Mesenchymal stem cell (in vitro differentiated cells and primary cell): ENCODE data around the gene TSC22D4.

Experiments used
- DNase-seq: peaks from one replicate; pipeline ENCODE4 v3.0.0-alpha.2; 2013
- H2AFZ ChIP-seq: one replicate; pipeline ENCODE4 v1.6.1; 2013; ENCODE audit warnings: low read depth, mild to moderate bottlenecking, control low read depth, inconsistent platforms, low read length, moderate library complexity
- H2AK5ac ChIP-seq: 2 replicates; pipeline ENCODE4 v1.6.1; 2013; ENCODE audit warnings: low read length, moderate library complexity, mild to moderate bottlenecking, inconsistent platforms; ENCODE audit not compliant: severe bottlenecking
- H2BK120ac ChIP-seq: one replicate; pipeline ENCODE4 v1.6.1; 2013; ENCODE audit warnings: low read depth, mild to moderate bottlenecking, inconsistent platforms, low read length, moderate library complexity
- H2BK12ac ChIP-seq, 2 experiments: one replicate each; pipeline ENCODE4 v1.6.1; 2013; ENCODE audit warnings: inconsistent platforms in 2 of 2, low read length in 2 of 2, mild to moderate bottlenecking in 2 of 2, moderate library complexity in 2 of 2, control low read depth in 1 of 2
- H2BK15ac ChIP-seq: one replicate; pipeline ENCODE4 v1.6.1; 2013; ENCODE audit warnings: mild to moderate bottlenecking, low read depth, inconsistent platforms; ENCODE audit not compliant: poor library complexity, severe bottlenecking
- H2BK5ac ChIP-seq: 2 replicates; pipeline ENCODE4 v1.6.1; 2013; ENCODE audit warnings: low read depth, mild to moderate bottlenecking, low read length, control low read depth, inconsistent platforms; ENCODE audit not compliant: poor library complexity, severe bottlenecking
- H3K14ac ChIP-seq, 2 experiments: one replicate each; pipeline ENCODE4 v1.6.1; 2013; ENCODE audit warnings: inconsistent platforms in 2 of 2, low read length in 2 of 2, control low read depth in 1 of 2, mild to moderate bottlenecking in 1 of 2, moderate library complexity in 1 of 2
- H3K18ac ChIP-seq, 2 experiments: one replicate each; pipeline ENCODE4 v1.6.1; 2013; ENCODE audit warnings: inconsistent platforms in 2 of 2, low read length in 2 of 2, control low read depth in 1 of 2, low read depth in 1 of 2, mild to moderate bottlenecking in 1 of 2
- H3K23ac ChIP-seq, 2 experiments: one replicate each; pipeline ENCODE4 v1.6.1; 2013; ENCODE audit warnings: inconsistent platforms in 2 of 2, low read length in 2 of 2, mild to moderate bottlenecking in 2 of 2, moderate library complexity in 2 of 2, control low read depth in 1 of 2
- H3K27ac ChIP-seq: 2 replicates; pipeline ENCODE4 v1.5.1; 2013; ENCODE audit warnings: mild to moderate bottlenecking, moderate library complexity, low read length, control low read depth, inconsistent platforms; ENCODE audit not compliant: poor library complexity, severe bottlenecking
- H3K27me3 ChIP-seq, 2 experiments: 2 replicates each; pipeline versions ENCODE4 v1.6.1 to v1.7.0; 2013; ENCODE audit warnings: low read length in 2 of 2, mild to moderate bottlenecking in 2 of 2, moderate library complexity in 2 of 2, control low read depth in 1 of 2, inconsistent platforms in 1 of 2; ENCODE audit not compliant: control insufficient read depth in 1 of 2, insufficient read depth in 1 of 2
- H3K36me3 ChIP-seq, 2 experiments: 2 replicates each; pipeline versions ENCODE4 v1.6.1 to v1.7.0; 2013; ENCODE audit warnings: low read length in 2 of 2, control low read depth in 1 of 2, inconsistent platforms in 1 of 2, low read depth in 1 of 2, mild to moderate bottlenecking in 1 of 2; ENCODE audit not compliant: insufficient read depth in 2 of 2, control insufficient read depth in 1 of 2
- H3K4ac ChIP-seq, 2 experiments: one replicate each; pipeline ENCODE4 v1.6.1; 2013; ENCODE audit warnings: inconsistent platforms in 2 of 2, low read length in 2 of 2, mild to moderate bottlenecking in 2 of 2, moderate library complexity in 2 of 2, control low read depth in 1 of 2, low read depth in 1 of 2
- H3K4me1 ChIP-seq: 2 replicates; pipeline ENCODE4 v1.6.1; 2013; ENCODE audit warnings: low read depth, low read length, control low read depth; ENCODE audit not compliant: control insufficient read depth, insufficient read depth
- H3K4me2 ChIP-seq: 2 replicates; pipeline ENCODE4 v1.6.1; 2013; ENCODE audit warnings: low read length, mild to moderate bottlenecking, inconsistent platforms; ENCODE audit not compliant: poor library complexity, severe bottlenecking
- H3K4me3 ChIP-seq, 2 experiments: 2 replicates each; pipeline versions ENCODE4 v1.5.1 to v1.7.0; 2013; ENCODE audit warnings: low read length in 2 of 2, mild to moderate bottlenecking in 2 of 2, control low read depth in 1 of 2, low read depth in 1 of 2; ENCODE audit not compliant: insufficient read depth in 1 of 2
- H3K79me1 ChIP-seq: replicated peaks from 2 replicates; pipeline ENCODE4 v1.6.1; 2013; ENCODE audit warnings: mild to moderate bottlenecking, control low read depth, low read length, inconsistent platforms; ENCODE audit not compliant: poor library complexity, severe bottlenecking
- H3K9ac ChIP-seq: 2 replicates; pipeline ENCODE4 v1.7.0; 2013; ENCODE audit warnings: mild to moderate bottlenecking, low read length, moderate library complexity
- H3K9me3 ChIP-seq: 2 replicates; pipeline ENCODE4 v1.7.0; 2013; ENCODE audit warnings: mild to moderate bottlenecking, low read length; ENCODE audit not compliant: control insufficient read depth
- H4K8ac ChIP-seq: one replicate; pipeline ENCODE4 v1.6.1; 2013; ENCODE audit warnings: inconsistent platforms, mild to moderate bottlenecking, low read length, moderate library complexity
- H4K91ac ChIP-seq: one replicate; pipeline ENCODE4 v1.6.1; 2013; ENCODE audit warnings: mild to moderate bottlenecking, low read length, inconsistent platforms
- WGBS: methylation state at CpG from one replicate; pipeline ENCODE4 v1.1.7; 2013; ENCODE audit warnings: mixed read lengths; 5-methylcytosine and 5-hydroxymethylcytosine counted together

Gene TSC22D4

DNA sequence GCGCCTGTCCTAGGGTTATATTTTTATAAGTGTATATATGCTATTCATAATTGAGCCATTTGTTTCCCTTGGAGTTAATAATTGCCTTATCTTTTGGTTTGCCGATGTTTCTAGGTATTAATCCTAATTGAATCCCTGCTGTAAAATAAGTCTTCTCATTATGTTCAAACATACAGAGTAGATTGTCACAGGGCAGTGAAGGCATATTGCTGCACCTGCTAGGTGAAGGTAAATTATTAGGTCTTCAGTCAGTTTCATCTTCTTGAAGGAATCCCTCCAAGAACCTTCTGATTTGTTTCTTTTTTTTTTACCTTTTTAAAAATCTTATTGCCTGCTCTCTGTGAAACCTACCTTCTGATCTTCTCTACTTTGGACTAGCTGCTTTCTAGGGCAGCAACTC, 42.1 kb upstream of the TSC22D4 start:
- no peak overlapping the region for H2BK5ac ChIP-seq
- no peaks in the 10 kb centered on the region for H3K79me1 ChIP-seq
- no peak overlapping the region for H2BK12ac ChIP-seq
- no peak overlapping the region for H2AK5ac ChIP-seq
- H3K9ac ChIP-seq: no peak overlapping the region
- no peak overlapping the region for H3K4me3 ChIP-seq
- H3K27me3 ChIP-seq: peaks cover 0 to 4% of the 10 kb centered on the region in 2 experiments
- H2BK15ac ChIP-seq: no peak overlapping the region
- H3K18ac ChIP-seq: no peak overlapping the region
- no peak overlapping the region for H3K14ac ChIP-seq
- WGBS: no CpG with 5 or more reads among the region's 2 CpGs
- no peak overlapping the region for H3K23ac ChIP-seq
- H3K4me2 ChIP-seq: no peak overlapping the region
- no peaks in the 10 kb centered on the region for H3K4me1 ChIP-seq
- H3K4ac ChIP-seq: no peak overlapping the region
- no peak overlapping the region for H4K8ac ChIP-seq
- H4K91ac ChIP-seq: no peak overlapping the region
- no peak for DNase-seq
- H2BK120ac ChIP-seq: no peak overlapping the region
- H3K27ac ChIP-seq: no peak overlapping the region
- no peaks in the 10 kb centered on the region for H3K9me3 ChIP-seq
- no peak overlapping the region for H2AFZ ChIP-seq
- H3K36me3 ChIP-seq: no peaks in the 10 kb centered on the region

DNA sequence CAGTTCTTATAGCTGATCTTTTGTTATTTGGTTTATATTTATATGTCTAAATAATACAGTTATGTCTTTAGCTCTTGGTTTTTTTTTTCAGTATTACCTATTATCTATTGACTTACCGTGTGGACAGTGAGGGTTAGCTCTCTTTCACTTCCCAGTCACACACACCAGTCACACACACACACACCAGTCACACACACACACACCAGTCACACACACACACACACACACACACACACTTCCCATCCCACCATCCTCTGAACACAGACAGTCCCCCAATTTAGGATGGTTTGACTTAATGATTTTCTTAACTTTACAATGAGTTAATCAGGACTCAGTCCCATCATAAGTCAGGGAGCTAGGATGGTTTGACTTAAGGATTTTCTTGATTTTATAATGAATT, 41.1 kb upstream of the TSC22D4 start:
- Histone ChIP-seq H3K4me1 (peaks cover 3% of the 10 kb centered on the region), H3K23ac (no peak overlapping the region), H3K4ac (no peak overlapping the region), H2BK12ac (no peak overlapping the region), H3K14ac (no peak overlapping the region), H3K27me3 (peaks cover 0 to 4% of the 10 kb centered on the region in 2 experiments), H2BK5ac (no peak overlapping the region), H2AK5ac (no peak overlapping the region), H3K9me3 (no peaks in the 10 kb centered on the region), H3K4me2 (no peak overlapping the region), H4K8ac (no peak overlapping the region), H2BK15ac (no peak overlapping the region), H3K79me1 (no peaks in the 10 kb centered on the region), H3K9ac (no peak overlapping the region), H3K18ac (no peak overlapping the region), H3K4me3 (no peak overlapping the region), H4K91ac (no peak overlapping the region), H3K36me3 (no peaks in the 10 kb centered on the region), H3K27ac (no peak overlapping the region), H2BK120ac (no peak overlapping the region), H2AFZ (no peak overlapping the region)
- no peak for DNase-seq
- WGBS: 36% methylated on average over 1 of the region's 1 CpG

DNA sequence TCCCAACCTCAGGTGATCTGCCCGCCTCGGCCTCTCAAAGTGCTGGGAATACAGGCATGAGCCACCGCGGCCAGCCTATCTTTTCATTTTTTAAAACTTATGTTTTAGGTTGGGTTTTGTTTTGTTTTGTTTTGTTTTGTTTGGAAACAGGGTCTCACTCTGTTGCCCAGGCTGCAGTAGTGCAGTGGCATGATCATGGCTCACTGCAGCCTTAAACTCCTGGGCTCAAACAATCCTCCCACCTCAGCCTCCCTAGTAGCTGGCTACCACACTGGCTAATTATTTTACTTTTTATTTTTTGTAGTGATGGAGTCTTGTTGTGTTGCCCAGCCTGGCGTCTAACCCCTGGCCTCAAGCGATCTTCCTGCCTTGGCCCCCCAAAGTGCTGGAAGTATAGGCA, 40.6 kb upstream of the TSC22D4 start:
- DNase-seq: no peak
- Histone ChIP-seq H4K91ac (no peak overlapping the region), H2BK120ac (no peak overlapping the region), H3K9ac (no peak overlapping the region), H3K27ac (no peak overlapping the region), H3K4me3 (no peak overlapping the region), H3K9me3 (no peaks in the 10 kb centered on the region), H3K4ac (no peak overlapping the region), H3K23ac (no peak overlapping the region), H3K4me2 (no peak overlapping the region), H3K79me1 (no peaks in the 10 kb centered on the region), H2AFZ (no peak overlapping the region), H2BK5ac (no peak overlapping the region), H3K4me1 (peaks cover 3% of the 10 kb centered on the region), H2AK5ac (no peak overlapping the region), H4K8ac (no peak overlapping the region), H2BK12ac (no peak overlapping the region), H2BK15ac (no peak overlapping the region), H3K18ac (no peak overlapping the region), H3K27me3 (peaks cover 0 to 4% of the 10 kb centered on the region in 2 experiments), H3K36me3 (no peaks in the 10 kb centered on the region), H3K14ac (no peak overlapping the region)
- 85% methylated on average over 6 of the region's 6 CpGs for WGBS

DNA sequence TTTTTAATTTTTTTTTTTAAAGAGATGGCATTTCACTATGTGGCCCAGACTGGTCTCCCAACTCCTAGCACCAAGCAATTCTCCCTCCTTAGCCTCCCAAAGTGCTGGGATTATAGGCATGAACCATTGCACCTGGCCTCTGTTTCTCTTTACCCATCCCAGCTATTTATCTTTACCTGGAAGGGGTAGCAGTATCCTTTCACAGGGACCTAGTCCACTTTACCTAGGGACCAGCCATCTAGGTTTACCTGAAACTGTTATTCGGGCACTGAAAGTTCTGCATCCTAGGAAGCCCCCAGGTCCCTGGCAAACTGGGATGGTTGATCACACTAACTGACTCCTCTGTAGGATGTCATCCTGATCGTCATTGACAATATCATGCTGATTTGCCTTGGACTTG, 38.3 kb upstream of the TSC22D4 start:
- no peak for DNase-seq
- Histone ChIP-seq H3K4me2 (no peak overlapping the region), H3K4me3 (no peak overlapping the region), H2BK12ac (no peak overlapping the region), H3K18ac (no peak overlapping the region), H3K9me3 (no peaks in the 10 kb centered on the region), H3K23ac (no peak overlapping the region), H2BK120ac (no peak overlapping the region), H4K91ac (no peak overlapping the region), H3K27ac (no peak overlapping the region), H2AFZ (no peak overlapping the region), H2AK5ac (no peak overlapping the region), H3K27me3 (peaks cover 0 to 4% of the 10 kb centered on the region in 2 experiments), H3K14ac (no peak overlapping the region), H4K8ac (no peak overlapping the region), H3K4ac (no peak overlapping the region), H2BK5ac (no peak overlapping the region), H3K79me1 (no peaks in the 10 kb centered on the region), H2BK15ac (no peak overlapping the region), H3K4me1 (peaks cover 3% of the 10 kb centered on the region), H3K9ac (no peak overlapping the region), H3K36me3 (no peaks in the 10 kb centered on the region)
- WGBS: 81% methylated on average over 2 of the region's 2 CpGs
